HCT116 (cell line): ENCODE measurements around the gene TNIK. TPM values are rescaled to one million over a fixed set of nuclear protein-coding genes. Genes with fewer than 3 reads are reported as not detected.

Experiments
- ATAC-seq: fragments of 200-7000 bp; cut with Tn5 transposase; 2 replicates; pipeline ENCODE4 v1.9.1; 2020; ENCODE audit warnings: mild to moderate bottlenecking, moderate library complexity
- BruUV-seq: library from RNA; stranded (reverse); fragments of 400-500 nt; replicated peaks from 2 replicates; lab custom pipeline; 2021; lab: Mats Ljungman, UMichigan
- CTCF ChIA-PET: fragments of 300-600 bp; sonication (Branson Sonifier 250); formaldehyde crosslinking; loops from one replicate; lab custom pipeline; 2021; ENCODE audit warnings: antibody characterized with exemption; lab: Charles Lee
- POLR2A ChIA-PET: fragments of 300-600, 350-600 bp; sonication (Branson Sonifier 250); formaldehyde crosslinking; loops from one replicate; lab custom pipeline; 2021; ENCODE audit warnings: antibody characterized with exemption; lab: Charles Lee
- RAD21 ChIA-PET, 2 experiments: fragments of 300-600 bp; sonication (Branson Sonifier 250); formaldehyde crosslinking; loops; one replicate each; lab custom pipeline; 2023; ENCODE audit warnings: low total read pairs in 2 of 2; ENCODE audit not compliant: uncharacterized antibody in 2 of 2, unreplicated experiment in 2 of 2, low non-redundant PET in 1 of 2; lab: Charles Lee
- DNase-seq: peaks from one replicate; pipeline ENCODE4 v3.0.0-alpha.2; 2010; ENCODE audit warnings: low read depth, low spot score
- H2AFZ ChIP-seq: fragments of 200-600 bp; shearing (Covaris generic), sonication (generic); 2 replicates; pipeline ENCODE4 v1.6.1; 2017; ENCODE audit warnings: low read depth, mixed run types, mixed read lengths, antibody characterized with exemption, low read length; ENCODE audit not compliant: poor library complexity, severe bottlenecking
- H3K27ac ChIP-seq: 2 replicates; pipeline ENCODE4 v1.5.1; 2012; ENCODE audit warnings: low read depth, low read length
- H3K27me3 ChIP-seq: fragments of 200-600 bp; sonication (generic); 2 replicates; pipeline ENCODE4 v1.6.1; 2016; ENCODE audit warnings: mixed run types, low read length, mixed read lengths; ENCODE audit not compliant: insufficient read depth
- H3K36me3 ChIP-seq, 2 experiments: fragments of 200-500 bp in 1 of 2; fragments of 200-600 bp in 1 of 2; sonication (Bioruptor generic) in 1 of 2; sonication (generic) in 1 of 2; 2 replicates each; pipeline versions ENCODE4 v1.5.1 to v1.6.1; 2014 to 2016; ENCODE audit warnings: low read length in 2 of 2, inconsistent platforms in 1 of 2, mixed read lengths in 1 of 2, mixed run types in 1 of 2; ENCODE audit not compliant: insufficient read depth in 2 of 2, control insufficient read depth in 1 of 2
- H3K4me1 ChIP-seq, 2 experiments: fragments of 200-600 bp in 1 of 2; sonication (generic) in 1 of 2; 2 replicates each; pipeline versions ENCODE4 v1.5.1 to v1.6.1; 2012 to 2017; ENCODE audit warnings: low read length in 2 of 2, inconsistent platforms in 1 of 2, mild to moderate bottlenecking in 1 of 2, mixed read lengths in 1 of 2, mixed run types in 1 of 2, moderate library complexity in 1 of 2; ENCODE audit not compliant: insufficient read depth in 2 of 2, control insufficient read depth in 1 of 2
- H3K4me2 ChIP-seq: fragments of 200-600 bp; sonication (generic); 2 replicates; pipeline ENCODE4 v1.6.1; 2017; ENCODE audit warnings: mixed run types, low read length, mixed read lengths
- H3K4me3 ChIP-seq, 2 experiments: fragments of 200-600 bp in 1 of 2; sonication (generic) in 1 of 2; replicated peaks in 1 of 2; 2 replicates each; pipeline ENCODE4 v1.5.1; 2011 to 2016; ENCODE audit warnings: low read length in 2 of 2, control low read depth in 1 of 2, low read depth in 1 of 2, mild to moderate bottlenecking in 1 of 2, mixed read lengths in 1 of 2, mixed run types in 1 of 2
- H3K79me2 ChIP-seq: fragments of 200-600 bp; sonication (generic); 2 replicates; pipeline ENCODE4 v1.6.1; 2017; ENCODE audit warnings: mild to moderate bottlenecking, mixed run types, low read length, moderate library complexity, mixed read lengths; ENCODE audit not compliant: insufficient read depth
- H3K9ac ChIP-seq: fragments of 200-600 bp; sonication (generic); 2 replicates; pipeline ENCODE4 v1.6.1; 2016; ENCODE audit warnings: low read length, mixed read lengths
- H3K9me2 ChIP-seq: fragments of 200-600 bp; sonication (generic), shearing (Covaris generic); 2 replicates; pipeline ENCODE4 v1.6.1; 2017; ENCODE audit warnings: mixed run types, mild to moderate bottlenecking, moderate library complexity; ENCODE audit not compliant: insufficient read depth
- H3K9me3 ChIP-seq, 2 experiments: fragments of 200-500 bp in 1 of 2; fragments of 200-600 bp in 1 of 2; sonication (Bioruptor generic) in 1 of 2; sonication (generic) in 1 of 2; 2 replicates each; pipeline ENCODE4 v1.6.1; 2014 to 2017; ENCODE audit warnings: low read length in 2 of 2, mixed read lengths in 2 of 2, inconsistent platforms in 1 of 2, low read depth in 1 of 2, mild to moderate bottlenecking in 1 of 2, mixed run types in 1 of 2, moderate library complexity in 1 of 2; ENCODE audit not compliant: control insufficient read depth in 1 of 2, insufficient read depth in 1 of 2
- H4K20me1 ChIP-seq: fragments of 200-600 bp; sonication (generic), shearing (Covaris generic); 2 replicates; pipeline ENCODE4 v1.6.1; 2017; ENCODE audit warnings: mixed run types, mild to moderate bottlenecking, moderate library complexity; ENCODE audit not compliant: insufficient read depth
- CBX3 ChIP-seq: IDR thresholded peaks from 2 replicates; pipeline ENCODE4 v1.6.1; 2012; ENCODE audit warnings: low read depth
- CEBPB ChIP-seq: IDR thresholded peaks from 2 replicates; pipeline ENCODE4 v1.6.1; 2012; ENCODE audit warnings: low read depth
- FOSL1 ChIP-seq: IDR thresholded peaks from 2 replicates; pipeline ENCODE4 v1.6.1; 2012; ENCODE audit warnings: low read depth
- JUND ChIP-seq: IDR thresholded peaks from 2 replicates; pipeline ENCODE4 v1.6.1; 2012
- POLR2A ChIP-seq: IDR thresholded peaks from 2 replicates; pipeline ENCODE4 v1.7.0; 2011; ENCODE audit warnings: borderline replicate concordance; ENCODE audit not compliant: insufficient read depth, insufficient read length; ENCODE audit errors: extremely low read depth
- POLR2AphosphoS5 ChIP-seq: IDR thresholded peaks from 2 replicates; pipeline ENCODE4 v1.6.1; 2011; ENCODE audit warnings: mild to moderate bottlenecking, low read depth, low read length, moderate library complexity
- RAD21 ChIP-seq: IDR thresholded peaks from 2 replicates; pipeline ENCODE4 v1.6.1; 2012; ENCODE audit warnings: low read depth, mild to moderate bottlenecking
- SIN3A ChIP-seq: IDR thresholded peaks from 2 replicates; pipeline ENCODE4 v1.6.1; 2012; ENCODE audit warnings: low read depth
- TCF7L2 ChIP-seq: IDR thresholded peaks from 2 replicates; pipeline ENCODE4 v1.7.0; 2011; ENCODE audit warnings: borderline replicate concordance, inconsistent platforms; ENCODE audit not compliant: insufficient read depth, insufficient read length; ENCODE audit errors: extremely low read depth
- YY1 ChIP-seq: IDR thresholded peaks from 2 replicates; pipeline ENCODE4 v1.6.1; 2011; ENCODE audit warnings: low read length, low read depth, moderate library complexity, mild to moderate bottlenecking; ENCODE audit not compliant: insufficient replicate concordance; ENCODE audit errors: extremely low read depth
- intact Hi-C: fragments of 100-400 bp; cut with micrococcal nuclease; formaldehyde crosslinking; loops from 2 replicates; pipeline ENCODE4 v1.10.0; 2022
- total RNA-seq: library from RNA; stranded (reverse); gene quantifications from one replicate; pipeline ENCODE4 v1.2.1, GENCODE V29; 2021; ENCODE audit not compliant: unreplicated experiment
- TF ChIP-seq, protein P1 (sequence below): IDR thresholded peaks from 2 replicates; pipeline ENCODE4 v1.6.1; 2011; ENCODE audit warnings: mild to moderate bottlenecking, low read length, moderate library complexity; ENCODE audit not compliant: insufficient replicate concordance; ENCODE audit errors: extremely low read depth
- TF ChIP-seq, protein P2 (sequence below): IDR thresholded peaks from 2 replicates; pipeline ENCODE4 v1.6.1; 2012; ENCODE audit warnings: low read depth
- TF ChIP-seq, protein P3 (sequence below): IDR thresholded peaks from 2 replicates; pipeline ENCODE4 v1.6.1; 2012

The TNIK gene
- total RNA-seq, 1 experiment from 2014 or later = 24.1 TPM

GRCh38 chr3:171088964-171089754, 371.0 kb downstream of the TNIK start:
- ChIA-PET RAD21 (no interaction called here), POLR2A (no interaction called here), CTCF (no interaction called here)
- peaks cover 3 to 10% of the 10 kb centered on the region in 2 experiments for H3K4me1 ChIP-seq
- peak; percentile 70 for ATAC-seq
- H3K36me3 ChIP-seq = 0 out of 4 replicates have a peak, but pooled peaks cover 0 to 4% of the 10 kb centered on the region in 2 experiments
- H3K9ac ChIP-seq = no peak overlapping the region
- no peaks in the 10 kb centered on the region for H3K79me2 ChIP-seq
- no peaks in the 10 kb centered on the region for H4K20me1 ChIP-seq
- BruUV-seq = no TSS peak
- no peaks in the 10 kb centered on the region for H3K9me3 ChIP-seq
- no peak overlapping the region for H3K4me3 ChIP-seq
- intact Hi-C loops = no loop called here
- no peak for TF ChIP-seq POLR2A
- TF ChIP-seq FOSL1 = peak; percentile 29; the same call in 1 of the 2 replicates
- H3K4me2 ChIP-seq = peak overlapping the region; percentile 1; the same call in 1 of the 2 replicates
- H2AFZ ChIP-seq = no peak overlapping the region
- no peaks in the 10 kb centered on the region for H3K27me3 ChIP-seq
- peak; percentile 18 for DNase-seq
- H3K27ac ChIP-seq = no peak overlapping the region
- H3K9me2 ChIP-seq = no peaks in the 10 kb centered on the region

- DNase-seq = no peak
- no peak for ATAC-seq
- no peak overlapping the region for H3K4me3 ChIP-seq
- H3K9ac ChIP-seq = no peak overlapping the region
- 0 out of 4 replicates have a peak, but pooled peaks cover 0 to 5% of the 10 kb centered on the region in 2 experiments for H3K36me3 ChIP-seq
- H3K4me2 ChIP-seq = no peak overlapping the region
- H3K9me3 ChIP-seq = no peaks in the 10 kb centered on the region
- RAD21 ChIA-PET = no interaction called here
- H3K27me3 ChIP-seq = no peaks in the 10 kb centered on the region
- no peaks in the 10 kb centered on the region for H3K9me2 ChIP-seq
- BruUV-seq = no TSS peak
- H3K4me1 ChIP-seq = peaks cover 3 to 10% of the 10 kb centered on the region in 2 experiments
- no peak overlapping the region for H3K27ac ChIP-seq
- no peaks in the 10 kb centered on the region for H4K20me1 ChIP-seq
- H2AFZ ChIP-seq = no peak overlapping the region
- CTCF ChIA-PET = no interaction called here
- no peaks in the 10 kb centered on the region for H3K79me2 ChIP-seq
- POLR2A ChIA-PET = no interaction called here
- intact Hi-C loops = no loop called here
- TF ChIP-seq, protein P1, sequence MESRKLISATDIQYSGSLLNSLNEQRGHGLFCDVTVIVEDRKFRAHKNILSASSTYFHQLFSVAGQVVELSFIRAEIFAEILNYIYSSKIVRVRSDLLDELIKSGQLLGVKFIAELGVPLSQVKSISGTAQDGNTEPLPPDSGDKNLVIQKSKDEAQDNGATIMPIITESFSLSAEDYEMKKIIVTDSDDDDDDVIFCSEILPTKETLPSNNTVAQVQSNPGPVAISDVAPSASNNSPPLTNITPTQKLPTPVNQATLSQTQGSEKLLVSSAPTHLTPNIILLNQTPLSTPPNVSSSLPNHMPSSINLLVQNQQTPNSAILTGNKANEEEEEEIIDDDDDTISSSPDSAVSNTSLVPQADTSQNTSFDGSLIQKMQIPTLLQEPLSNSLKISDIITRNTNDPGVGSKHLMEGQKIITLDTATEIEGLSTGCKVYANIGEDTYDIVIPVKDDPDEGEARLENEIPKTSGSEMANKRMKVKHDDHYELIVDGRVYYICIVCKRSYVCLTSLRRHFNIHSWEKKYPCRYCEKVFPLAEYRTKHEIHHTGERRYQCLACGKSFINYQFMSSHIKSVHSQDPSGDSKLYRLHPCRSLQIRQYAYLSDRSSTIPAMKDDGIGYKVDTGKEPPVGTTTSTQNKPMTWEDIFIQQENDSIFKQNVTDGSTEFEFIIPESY = no peak
- TF ChIP-seq YY1 = no peak
- no peak for TF ChIP-seq CBX3
- TF ChIP-seq, protein P2, sequence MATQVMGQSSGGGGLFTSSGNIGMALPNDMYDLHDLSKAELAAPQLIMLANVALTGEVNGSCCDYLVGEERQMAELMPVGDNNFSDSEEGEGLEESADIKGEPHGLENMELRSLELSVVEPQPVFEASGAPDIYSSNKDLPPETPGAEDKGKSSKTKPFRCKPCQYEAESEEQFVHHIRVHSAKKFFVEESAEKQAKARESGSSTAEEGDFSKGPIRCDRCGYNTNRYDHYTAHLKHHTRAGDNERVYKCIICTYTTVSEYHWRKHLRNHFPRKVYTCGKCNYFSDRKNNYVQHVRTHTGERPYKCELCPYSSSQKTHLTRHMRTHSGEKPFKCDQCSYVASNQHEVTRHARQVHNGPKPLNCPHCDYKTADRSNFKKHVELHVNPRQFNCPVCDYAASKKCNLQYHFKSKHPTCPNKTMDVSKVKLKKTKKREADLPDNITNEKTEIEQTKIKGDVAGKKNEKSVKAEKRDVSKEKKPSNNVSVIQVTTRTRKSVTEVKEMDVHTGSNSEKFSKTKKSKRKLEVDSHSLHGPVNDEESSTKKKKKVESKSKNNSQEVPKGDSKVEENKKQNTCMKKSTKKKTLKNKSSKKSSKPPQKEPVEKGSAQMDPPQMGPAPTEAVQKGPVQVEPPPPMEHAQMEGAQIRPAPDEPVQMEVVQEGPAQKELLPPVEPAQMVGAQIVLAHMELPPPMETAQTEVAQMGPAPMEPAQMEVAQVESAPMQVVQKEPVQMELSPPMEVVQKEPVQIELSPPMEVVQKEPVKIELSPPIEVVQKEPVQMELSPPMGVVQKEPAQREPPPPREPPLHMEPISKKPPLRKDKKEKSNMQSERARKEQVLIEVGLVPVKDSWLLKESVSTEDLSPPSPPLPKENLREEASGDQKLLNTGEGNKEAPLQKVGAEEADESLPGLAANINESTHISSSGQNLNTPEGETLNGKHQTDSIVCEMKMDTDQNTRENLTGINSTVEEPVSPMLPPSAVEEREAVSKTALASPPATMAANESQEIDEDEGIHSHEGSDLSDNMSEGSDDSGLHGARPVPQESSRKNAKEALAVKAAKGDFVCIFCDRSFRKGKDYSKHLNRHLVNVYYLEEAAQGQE = no peak
- TF ChIP-seq POLR2AphosphoS5 = no peak
- TF ChIP-seq CEBPB = no peak
- TF ChIP-seq SIN3A = no peak
- no peak for TF ChIP-seq RAD21
- no peak for TF ChIP-seq FOSL1
- no peak for TF ChIP-seq TCF7L2
- TF ChIP-seq POLR2A = no peak
- no peak for TF ChIP-seq JUND
- TF ChIP-seq, protein P3, sequence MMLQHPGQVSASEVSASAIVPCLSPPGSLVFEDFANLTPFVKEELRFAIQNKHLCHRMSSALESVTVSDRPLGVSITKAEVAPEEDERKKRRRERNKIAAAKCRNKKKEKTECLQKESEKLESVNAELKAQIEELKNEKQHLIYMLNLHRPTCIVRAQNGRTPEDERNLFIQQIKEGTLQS = no peak
Measured at GRCh38 chr3:171088496-171088895, 371.7 kb downstream of the TNIK start.
